NB4 (cell line): Measurements from ENCODE around the gene MIEN1.

Source experiments
- POLR2A ChIP-seq: IDR thresholded peaks from 2 replicates; pipeline ENCODE4 v1.6.1; 2011; ENCODE audit warnings: mild to moderate bottlenecking; ENCODE audit not compliant: insufficient read length; ENCODE audit errors: extremely low read depth
- TF ChIP-seq, protein P1 (sequence below): IDR thresholded peaks from 2 replicates; pipeline ENCODE4 v1.6.1; 2011; ENCODE audit warnings: low read depth, low read length
- TF ChIP-seq, protein P2 (sequence below): IDR thresholded peaks from one replicate; pipeline ENCODE4 v1.5.1; 2012; ENCODE audit warnings: low read depth, low read length

DNA sequence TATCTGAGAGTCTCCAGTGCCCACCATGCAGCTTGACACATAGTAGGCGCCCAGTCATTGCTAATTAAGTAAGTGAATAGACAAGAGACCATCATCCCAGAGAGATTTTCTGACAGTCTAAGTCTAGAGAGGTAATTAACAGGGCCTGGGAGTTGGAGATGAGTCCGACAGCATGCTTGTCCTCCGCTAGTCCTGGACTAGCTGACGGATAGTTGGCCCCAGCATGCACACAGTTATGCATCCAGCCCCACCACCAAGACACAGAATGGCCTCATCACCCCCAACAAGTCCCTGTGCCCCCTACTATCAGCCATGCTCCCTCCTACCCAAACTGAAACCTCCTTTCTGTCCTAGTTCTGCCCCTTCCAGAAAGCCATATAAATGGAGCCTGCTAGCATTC, 17.4 kb upstream of the MIEN1 start:
- TF ChIP-seq, protein P1, sequence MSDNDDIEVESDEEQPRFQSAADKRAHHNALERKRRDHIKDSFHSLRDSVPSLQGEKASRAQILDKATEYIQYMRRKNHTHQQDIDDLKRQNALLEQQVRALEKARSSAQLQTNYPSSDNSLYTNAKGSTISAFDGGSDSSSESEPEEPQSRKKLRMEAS = no peak
- TF ChIP-seq, protein P2, sequence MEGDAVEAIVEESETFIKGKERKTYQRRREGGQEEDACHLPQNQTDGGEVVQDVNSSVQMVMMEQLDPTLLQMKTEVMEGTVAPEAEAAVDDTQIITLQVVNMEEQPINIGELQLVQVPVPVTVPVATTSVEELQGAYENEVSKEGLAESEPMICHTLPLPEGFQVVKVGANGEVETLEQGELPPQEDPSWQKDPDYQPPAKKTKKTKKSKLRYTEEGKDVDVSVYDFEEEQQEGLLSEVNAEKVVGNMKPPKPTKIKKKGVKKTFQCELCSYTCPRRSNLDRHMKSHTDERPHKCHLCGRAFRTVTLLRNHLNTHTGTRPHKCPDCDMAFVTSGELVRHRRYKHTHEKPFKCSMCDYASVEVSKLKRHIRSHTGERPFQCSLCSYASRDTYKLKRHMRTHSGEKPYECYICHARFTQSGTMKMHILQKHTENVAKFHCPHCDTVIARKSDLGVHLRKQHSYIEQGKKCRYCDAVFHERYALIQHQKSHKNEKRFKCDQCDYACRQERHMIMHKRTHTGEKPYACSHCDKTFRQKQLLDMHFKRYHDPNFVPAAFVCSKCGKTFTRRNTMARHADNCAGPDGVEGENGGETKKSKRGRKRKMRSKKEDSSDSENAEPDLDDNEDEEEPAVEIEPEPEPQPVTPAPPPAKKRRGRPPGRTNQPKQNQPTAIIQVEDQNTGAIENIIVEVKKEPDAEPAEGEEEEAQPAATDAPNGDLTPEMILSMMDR = no peak
- no peak for TF ChIP-seq POLR2A
